ENCODE measurements around the gene SLC39A13.

Gene SLC39A13

GRCh38 chr11:47461876-47462275 lies 53.5 kb downstream of the SLC39A13 start:
- H3K36me3 ChIP-seq (ENCODE audit: insufficient read depth, low read length): peaks cover 5% of the 10 kb centered on the region; the same call in 1 of the 2 replicates
- H3K9me3 ChIP-seq (ENCODE audit: control insufficient read depth, insufficient read depth, low read length): no peaks in the 10 kb centered on the region
- H3K4me1 ChIP-seq (ENCODE audit: insufficient read depth, low read length): peaks cover 9% of the 10 kb centered on the region
- no peak overlapping the region for H3K9ac ChIP-seq (ENCODE audit: low read depth, low read length)

GRCh38 chr11:47464483-47464882 lies 56.1 kb downstream of the SLC39A13 start:
- Histone ChIP-seq H3K9me3 (ENCODE audit: control insufficient read depth, insufficient read depth, low read length) (no peaks in the 10 kb centered on the region), H3K4me1 (ENCODE audit: insufficient read depth, low read length) (peaks cover 23% of the 10 kb centered on the region), H3K36me3 (ENCODE audit: insufficient read depth, low read length) (peaks cover 5% of the 10 kb centered on the region), H3K9ac (ENCODE audit: low read depth, low read length) (no peak overlapping the region)

Data from ES-I3 (cell line).